ENCODE measurements around the gene CLCN5. TPM values are rescaled to one million over a fixed set of nuclear protein-coding genes. Genes with fewer than 3 reads are reported as not detected.

CLCN5 gene
- total RNA-seq, 1 donor from 2014 or later, result 8.7 TPM

DNA sequence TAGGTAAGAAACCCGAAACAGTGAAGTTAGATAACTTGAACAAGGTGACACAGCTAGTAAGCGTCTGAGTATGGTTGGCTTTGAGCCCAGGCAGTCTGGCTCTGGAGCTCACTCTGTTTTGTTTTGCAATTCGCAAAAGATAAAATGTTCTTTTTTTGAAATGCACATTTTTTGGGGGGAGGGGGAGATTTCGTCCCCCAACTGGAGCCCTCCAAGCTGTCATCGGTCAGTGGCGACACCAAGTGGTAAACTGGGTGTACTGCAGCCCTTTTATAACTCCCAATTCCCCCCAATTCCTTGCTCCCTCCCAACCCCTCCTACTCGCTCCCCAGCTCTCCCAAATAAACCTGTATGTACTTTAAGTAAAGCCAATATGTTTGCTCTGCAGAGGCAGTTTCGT is 2.8 kb upstream of the CLCN5 start:
- H3K4me1 Mint-ChIP-seq, result peaks cover 15% of the 10 kb centered on the region
- peaks cover 5% of the 10 kb centered on the region for H3K27me3 Mint-ChIP-seq (ENCODE audit: insufficient read depth, low read depth)
- no peaks in the 10 kb centered on the region for H4K20me1 ChIP-seq (ENCODE audit: low read depth)
- no peak overlapping the region for H3K9ac ChIP-seq
- no peak overlapping the region for H2AFZ ChIP-seq (replicated peaks)
- H3K4me1 ChIP-seq, result peaks cover 8% of the 10 kb centered on the region
- H3K4me3 ChIP-seq, result no peak overlapping the region
- no peak overlapping the region for H3K27ac Mint-ChIP-seq
- no peaks in the 10 kb centered on the region for H3F3A ChIP-seq (ENCODE audit: low read depth)
- H3K4me3 Mint-ChIP-seq, result no peak overlapping the region
- peak; percentile 75 for TF ChIP-seq CTCF (IDR thresholded peaks at IDR 0.05)
- no peak for TF ChIP-seq EZH2 (IDR thresholded peaks at IDR 0.05)
- no peak overlapping the region for H3K27ac ChIP-seq
- no peaks in the 10 kb centered on the region for H3K9me3 ChIP-seq (ENCODE audit: low read depth)
- no peaks in the 10 kb centered on the region for H3K9me3 Mint-ChIP-seq
- peak; percentile 54 for DNase-seq (ENCODE audit: low spot score)
- no peaks in the 10 kb centered on the region for H3K36me3 Mint-ChIP-seq
- peaks cover 15% of the 10 kb centered on the region for H3K27me3 ChIP-seq
- no peak overlapping the region for H3K4me2 ChIP-seq
- no peaks in the 10 kb centered on the region for H3K36me3 ChIP-seq
- no peaks in the 10 kb centered on the region for H3K79me2 ChIP-seq (ENCODE audit: low read depth)

- Histone ChIP-seq H3K27ac (no peak overlapping the region), H4K20me1 (ENCODE audit: low read depth) (no peaks in the 10 kb centered on the region), H3K9ac (no peak overlapping the region), H3K79me2 (ENCODE audit: low read depth) (no peaks in the 10 kb centered on the region), H3K4me3 (no peak overlapping the region), H3K27me3 (peaks cover 15% of the 10 kb centered on the region), H3F3A (ENCODE audit: low read depth) (no peaks in the 10 kb centered on the region), H2AFZ (replicated peaks) (no peak overlapping the region), H3K9me3 (ENCODE audit: low read depth) (no peaks in the 10 kb centered on the region), H3K36me3 (no peaks in the 10 kb centered on the region), H3K4me2 (no peak overlapping the region), H3K4me1 (peaks cover 8% of the 10 kb centered on the region)
- Mint-ChIP-seq H3K4me3 (no peak overlapping the region), H3K4me1 (peaks cover 15% of the 10 kb centered on the region), H3K9me3 (no peaks in the 10 kb centered on the region), H3K36me3 (no peaks in the 10 kb centered on the region), H3K27me3 (ENCODE audit: insufficient read depth, low read depth) (peaks cover 5% of the 10 kb centered on the region), H3K27ac (no peak overlapping the region)
- no peak for TF ChIP-seq CTCF (IDR thresholded peaks at IDR 0.05)
- TF ChIP-seq EZH2 (IDR thresholded peaks at IDR 0.05), result no peak
- no peak for TF ChIP-seq EZH2phosphoT487 (IDR thresholded peaks at IDR 0.05)
- no peak for DNase-seq (ENCODE audit: low spot score)
These were observed 1.3 kb upstream of the CLCN5 start for GRCh38 chrX:49921109-49921508.

DNA sequence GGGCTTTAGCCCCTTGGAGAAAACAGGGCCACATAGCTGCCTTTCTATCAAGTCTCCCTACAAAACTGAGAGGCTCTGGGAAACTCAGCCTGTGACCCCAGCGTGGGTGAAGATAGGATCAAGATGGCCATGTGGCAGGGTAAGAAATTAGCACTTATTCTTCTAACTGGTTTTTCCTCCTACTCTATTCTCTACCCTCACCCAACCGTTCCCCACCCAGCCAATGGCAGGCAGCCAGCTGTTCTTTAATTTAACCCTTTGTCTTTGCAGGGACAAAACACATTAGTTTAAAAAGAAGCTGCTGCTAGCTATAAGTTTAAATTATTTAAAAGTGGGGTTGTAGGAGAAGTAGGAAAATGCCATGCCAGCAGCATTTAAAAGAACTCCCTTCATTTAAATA is 2.8 kb downstream of the CLCN5 start:
- H3K27me3 Mint-ChIP-seq (ENCODE audit: insufficient read depth, low read depth), result no peaks in the 10 kb centered on the region
- peak overlapping the region; percentile 59 for H3K4me3 Mint-ChIP-seq

More for the DNA sequence above, 2.8 kb downstream of the CLCN5 start:
- H2AFZ ChIP-seq (replicated peaks), result no peak overlapping the region
- H3K27me3 ChIP-seq, result peaks cover 15% of the 10 kb centered on the region
- H3K9me3 ChIP-seq (ENCODE audit: low read depth), result no peaks in the 10 kb centered on the region
- no peaks in the 10 kb centered on the region for H3F3A ChIP-seq (ENCODE audit: low read depth)
- H3K27ac ChIP-seq, result no peak overlapping the region
- TF ChIP-seq CTCF (IDR thresholded peaks at IDR 0.05) (no peak), EZH2phosphoT487 (IDR thresholded peaks at IDR 0.05) (no peak), EZH2 (IDR thresholded peaks at IDR 0.05) (no peak)
- no peaks in the 10 kb centered on the region for H3K36me3 Mint-ChIP-seq
- peaks cover 8% of the 10 kb centered on the region for H3K4me1 ChIP-seq
- no peaks in the 10 kb centered on the region for H3K79me2 ChIP-seq (ENCODE audit: low read depth)
- no peaks in the 10 kb centered on the region for H4K20me1 ChIP-seq (ENCODE audit: low read depth)
- H3K4me1 Mint-ChIP-seq, result peaks cover 12% of the 10 kb centered on the region
- H3K9ac ChIP-seq, result no peak overlapping the region
- no peaks in the 10 kb centered on the region for H3K36me3 ChIP-seq
- no peaks in the 10 kb centered on the region for H3K9me3 Mint-ChIP-seq
- no peak for DNase-seq (ENCODE audit: low spot score)
- H3K4me3 ChIP-seq, result no peak overlapping the region
- H3K27ac Mint-ChIP-seq, result no peak overlapping the region
- H3K4me2 ChIP-seq, result no peak overlapping the region
